ENCODE measurements around the gene DUSP10. TPM values are rescaled to one million over a fixed set of nuclear protein-coding genes. Genes with fewer than 3 reads are reported as not detected.

DUSP10 gene
- total and polyA plus RNA-seq, 2 donors (not counting 1 experiment from before 2014, with no cell fraction given), result 19.4 to 71.7 TPM

DNA sequence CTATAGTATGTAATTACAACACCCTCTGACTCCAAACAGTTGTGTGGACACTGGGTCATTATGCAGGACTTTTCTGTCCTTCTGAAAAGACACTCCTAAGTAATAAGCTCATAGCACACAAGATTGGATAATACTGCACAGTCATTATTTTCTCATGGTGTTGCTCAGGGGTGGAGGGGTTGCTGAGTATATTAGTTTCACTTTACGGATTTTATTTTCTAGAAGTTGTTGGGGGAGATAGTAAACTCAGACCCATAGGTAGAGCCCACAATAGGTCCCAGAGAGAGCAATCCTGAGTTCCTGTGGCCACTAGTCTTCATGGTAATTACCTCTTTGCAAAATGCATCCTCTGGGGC is 53.4 kb downstream of the DUSP10 start:
- Histone ChIP-seq H4K20me1 (ENCODE audit: control insufficient read depth, extremely low read depth, insufficient read depth, low read length) (no peaks in the 10 kb centered on the region), H3K27me3 (ENCODE audit: control insufficient read depth, insufficient read depth, low read length) (no peaks in the 10 kb centered on the region), H3K9ac (ENCODE audit: insufficient read depth, low read length) (no peak overlapping the region), H3K27ac (ENCODE audit: insufficient read depth, low read length) (no peak overlapping the region), H3K4me1 (ENCODE audit: control insufficient read depth, extremely low read depth, insufficient read depth, low read length) (no peaks in the 10 kb centered on the region), H2AFZ (ENCODE audit: low read length) (no peak overlapping the region), H3K9me3 (ENCODE audit: control insufficient read depth, insufficient read depth, low read depth, low read length) (no peaks in the 10 kb centered on the region), H3K4me3 (replicated peaks in 1 of 4; ENCODE audit: control extremely low read depth in 1 of 4, insufficient read depth in 1 of 4, low read depth in 3 of 4, low read length in 4 of 4) (no peak overlapping the region), H3K36me3 (ENCODE audit: control insufficient read depth, insufficient read depth, low read length) (no peaks in the 10 kb centered on the region), H3K79me2 (ENCODE audit: control insufficient read depth, insufficient read depth, low read length) (no peaks in the 10 kb centered on the region), H3K4me2 (ENCODE audit: extremely low read depth, insufficient read depth, low read length) (no peak overlapping the region)
- TF ChIP-seq, protein P1, sequence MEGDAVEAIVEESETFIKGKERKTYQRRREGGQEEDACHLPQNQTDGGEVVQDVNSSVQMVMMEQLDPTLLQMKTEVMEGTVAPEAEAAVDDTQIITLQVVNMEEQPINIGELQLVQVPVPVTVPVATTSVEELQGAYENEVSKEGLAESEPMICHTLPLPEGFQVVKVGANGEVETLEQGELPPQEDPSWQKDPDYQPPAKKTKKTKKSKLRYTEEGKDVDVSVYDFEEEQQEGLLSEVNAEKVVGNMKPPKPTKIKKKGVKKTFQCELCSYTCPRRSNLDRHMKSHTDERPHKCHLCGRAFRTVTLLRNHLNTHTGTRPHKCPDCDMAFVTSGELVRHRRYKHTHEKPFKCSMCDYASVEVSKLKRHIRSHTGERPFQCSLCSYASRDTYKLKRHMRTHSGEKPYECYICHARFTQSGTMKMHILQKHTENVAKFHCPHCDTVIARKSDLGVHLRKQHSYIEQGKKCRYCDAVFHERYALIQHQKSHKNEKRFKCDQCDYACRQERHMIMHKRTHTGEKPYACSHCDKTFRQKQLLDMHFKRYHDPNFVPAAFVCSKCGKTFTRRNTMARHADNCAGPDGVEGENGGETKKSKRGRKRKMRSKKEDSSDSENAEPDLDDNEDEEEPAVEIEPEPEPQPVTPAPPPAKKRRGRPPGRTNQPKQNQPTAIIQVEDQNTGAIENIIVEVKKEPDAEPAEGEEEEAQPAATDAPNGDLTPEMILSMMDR (conservative IDR thresholded peaks at IDR 0.05 in 1 of 2, IDR thresholded peaks at IDR 0.05 in 1 of 2; ENCODE audit: low read depth in 1 of 2, low read length in 2 of 2), result no peak
- no peak for TF ChIP-seq EZH2 (IDR thresholded peaks at IDR 0.05; ENCODE audit: low read length, missing control alignments)
- DNase-seq (ENCODE audit: low read depth in 2 of 2), result no peak

DNA sequence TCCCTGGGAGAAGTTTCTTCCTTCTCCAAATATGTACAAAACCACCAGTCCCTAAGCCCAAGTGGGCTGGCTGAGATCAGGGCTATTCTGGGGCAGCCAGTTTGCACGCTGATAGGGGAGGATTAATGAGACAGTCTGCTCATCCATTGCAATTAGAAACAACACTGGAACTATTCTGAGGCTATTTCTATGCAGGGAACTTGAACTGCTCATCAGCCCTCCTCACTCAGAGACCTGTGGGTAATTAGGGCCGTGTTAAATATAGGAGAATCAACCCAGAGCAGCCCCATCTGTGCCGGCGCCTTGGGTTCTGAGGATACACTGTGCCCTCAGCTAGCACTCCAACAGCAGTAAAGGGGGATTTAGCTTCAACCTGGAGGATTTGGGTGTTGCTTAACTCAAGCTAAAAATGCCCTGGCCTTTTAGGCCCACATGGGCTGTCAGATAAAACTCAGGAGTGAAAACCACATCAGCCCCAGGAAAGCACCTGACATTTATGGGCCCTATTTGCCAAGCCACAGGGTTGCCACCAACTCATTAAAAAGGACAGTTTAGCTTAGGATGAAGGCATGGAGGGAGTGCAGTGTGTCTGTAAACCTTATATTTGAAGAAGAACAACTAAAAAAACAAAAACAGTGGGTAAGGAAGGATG is 53.9 kb downstream of the DUSP10 start:
- no peaks in the 10 kb centered on the region for H3K27me3 ChIP-seq (ENCODE audit: control insufficient read depth, insufficient read depth, low read length)
- no peak overlapping the region for H3K9ac ChIP-seq (ENCODE audit: insufficient read depth, low read length)
- no peaks in the 10 kb centered on the region for H3K36me3 ChIP-seq (ENCODE audit: control insufficient read depth, insufficient read depth, low read length)
- H2AFZ ChIP-seq (ENCODE audit: low read length), result no peak overlapping the region
- DNase-seq (ENCODE audit: low read depth in 2 of 2), result peak in 1 of 2 donors; percentile 18
- H3K4me1 ChIP-seq (ENCODE audit: control insufficient read depth, extremely low read depth, insufficient read depth, low read length), result no peaks in the 10 kb centered on the region
- no peak overlapping the region for H3K27ac ChIP-seq (ENCODE audit: insufficient read depth, low read length)
- H3K79me2 ChIP-seq (ENCODE audit: control insufficient read depth, insufficient read depth, low read length), result no peaks in the 10 kb centered on the region
- no peaks in the 10 kb centered on the region for H4K20me1 ChIP-seq (ENCODE audit: control insufficient read depth, extremely low read depth, insufficient read depth, low read length)
- H3K4me2 ChIP-seq (ENCODE audit: extremely low read depth, insufficient read depth, low read length), result no peak overlapping the region
- TF ChIP-seq, protein P1 (conservative IDR thresholded peaks at IDR 0.05 in 1 of 2, IDR thresholded peaks at IDR 0.05 in 1 of 2; ENCODE audit: low read depth in 1 of 2, low read length in 2 of 2), result no peak
- no peak for TF ChIP-seq EZH2 (IDR thresholded peaks at IDR 0.05; ENCODE audit: low read length, missing control alignments)
- no peaks in the 10 kb centered on the region for H3K9me3 ChIP-seq (ENCODE audit: control insufficient read depth, insufficient read depth, low read depth, low read length)
- no peak overlapping the region for H3K4me3 ChIP-seq (replicated peaks in 1 of 4; ENCODE audit: control extremely low read depth in 1 of 4, insufficient read depth in 1 of 4, low read depth in 3 of 4, low read length in 4 of 4)

DNA sequence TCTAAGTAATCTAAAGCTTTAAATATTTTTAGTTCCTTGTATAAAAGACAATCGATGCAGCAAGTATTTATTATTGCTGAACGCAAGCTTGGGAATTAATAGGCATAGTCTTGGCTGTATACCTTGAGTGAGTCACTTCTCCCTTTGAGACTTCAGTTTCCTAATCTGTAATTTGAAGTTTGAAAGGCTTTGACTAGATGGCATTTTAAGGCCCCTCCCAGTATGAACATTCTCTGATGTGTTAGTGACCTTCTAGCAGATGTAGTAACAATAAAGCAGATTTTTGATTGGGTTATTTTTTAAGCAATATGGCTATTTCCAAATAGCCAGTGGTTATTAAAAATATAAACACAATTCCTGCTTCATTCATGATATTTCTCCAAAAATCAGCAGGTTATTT is 58.2 kb downstream of the DUSP10 start:
- Histone ChIP-seq H3K79me2 (ENCODE audit: control insufficient read depth, insufficient read depth, low read length) (no peaks in the 10 kb centered on the region), H3K27me3 (ENCODE audit: control insufficient read depth, insufficient read depth, low read length) (no peaks in the 10 kb centered on the region), H3K4me1 (ENCODE audit: control insufficient read depth, extremely low read depth, insufficient read depth, low read length) (no peaks in the 10 kb centered on the region), H3K9ac (ENCODE audit: insufficient read depth, low read length) (no peak overlapping the region), H4K20me1 (ENCODE audit: control insufficient read depth, extremely low read depth, insufficient read depth, low read length) (no peaks in the 10 kb centered on the region), H3K9me3 (ENCODE audit: control insufficient read depth, insufficient read depth, low read depth, low read length) (no peaks in the 10 kb centered on the region), H3K36me3 (ENCODE audit: control insufficient read depth, insufficient read depth, low read length) (no peaks in the 10 kb centered on the region), H3K27ac (ENCODE audit: insufficient read depth, low read length) (no peak overlapping the region), H3K4me2 (ENCODE audit: extremely low read depth, insufficient read depth, low read length) (no peak overlapping the region), H2AFZ (ENCODE audit: low read length) (no peak overlapping the region), H3K4me3 (replicated peaks in 1 of 4; ENCODE audit: control extremely low read depth in 1 of 4, insufficient read depth in 1 of 4, low read depth in 3 of 4, low read length in 4 of 4) (no peak overlapping the region)
- TF ChIP-seq, protein P1 (conservative IDR thresholded peaks at IDR 0.05 in 1 of 2, IDR thresholded peaks at IDR 0.05 in 1 of 2; ENCODE audit: low read depth in 1 of 2, low read length in 2 of 2), result no peak
- no peak for TF ChIP-seq EZH2 (IDR thresholded peaks at IDR 0.05; ENCODE audit: low read length, missing control alignments)
- DNase-seq (ENCODE audit: low read depth in 2 of 2), result peak in 1 of 2 donors; percentile 29
